HEK293 (cell line): ENCODE results near the gene PIGQ.

Source experiments
- CTCF ChIA-PET: fragments of 350-600 bp; formaldehyde crosslinking; extraction: SDS; loops from one replicate; lab custom pipeline; 2021; ENCODE audit warnings: antibody characterized with exemption; lab: Yijun Ruan, JAX
- POLR2A ChIA-PET: fragments of 300-600 bp; formaldehyde crosslinking; extraction: SDS; loops from one replicate; lab custom pipeline; 2020; ENCODE audit warnings: antibody characterized with exemption, inconsistent platforms; lab: Yijun Ruan, JAX
- H3K27ac ChIP-seq: fragments of 200-500 bp; sonication (Bioruptor generic); 2 replicates; pipeline ENCODE4 v1.5.1; 2014; ENCODE audit warnings: low read depth, low read length, control low read depth, inconsistent platforms; ENCODE audit errors: extremely low read depth
- H3K36me3 ChIP-seq, 2 experiments: fragments of 200-500 bp in 1 of 2; sonication (Bioruptor generic) in 1 of 2; 1 replicate in 1 of 2; 2 replicates in 1 of 2; pipeline ENCODE4 v1.5.1; 2014 to 2017; ENCODE audit warnings: inconsistent platforms in 2 of 2, low read length in 2 of 2; ENCODE audit not compliant: control insufficient read depth in 2 of 2, insufficient read depth in 1 of 2
- H3K4me1 ChIP-seq: fragments of 200-500 bp; sonication (Bioruptor generic); 2 replicates; pipeline ENCODE4 v1.5.1; 2014; ENCODE audit warnings: mild to moderate bottlenecking, low read length, inconsistent platforms; ENCODE audit not compliant: control insufficient read depth, insufficient read depth
- H3K4me3 ChIP-seq: 2 replicates; pipeline ENCODE4 v1.5.1; 2011; ENCODE audit warnings: low read depth, mild to moderate bottlenecking, control low read depth, low read length, moderate library complexity
- H3K9me3 ChIP-seq: fragments of 200-500 bp; sonication (Bioruptor generic); 2 replicates; pipeline ENCODE4 v1.5.1; 2014; ENCODE audit warnings: low read depth, low read length, inconsistent platforms; ENCODE audit not compliant: control insufficient read depth, insufficient read depth
- BCL11A ChIP-seq: fragments of 450-650 bp; formaldehyde crosslinking; IDR thresholded peaks from 2 replicates; pipeline ENCODE4 v1.5.1; 2016; ENCODE audit warnings: low read depth, missing biosample characterization, missing genetic modification characterization
- EGR2 ChIP-seq: fragments of 450-650 bp; formaldehyde crosslinking; IDR thresholded peaks from 2 replicates; pipeline ENCODE4 v1.5.1; 2016; ENCODE audit warnings: low read depth, missing biosample characterization, missing genetic modification characterization
- FEZF1 ChIP-seq: fragments of 450-650 bp; formaldehyde crosslinking; IDR thresholded peaks from 2 replicates; pipeline ENCODE4 v1.5.1; 2016; ENCODE audit warnings: missing biosample characterization, missing genetic modification characterization
- HOXA7 ChIP-seq: sonication (generic); formaldehyde crosslinking; IDR thresholded peaks from 2 replicates; pipeline ENCODE4 v1.8.1; 2022; ENCODE audit warnings: missing genetic modification reagents, borderline replicate concordance
- SCRT1 ChIP-seq: fragments of 450-650 bp; formaldehyde crosslinking; IDR thresholded peaks from 2 replicates; pipeline ENCODE4 v1.5.1; 2016; ENCODE audit warnings: missing biosample characterization, missing genetic modification characterization, borderline replicate concordance
- ZBTB21 ChIP-seq: fragments of 450-650 bp; formaldehyde crosslinking; IDR thresholded peaks from 2 replicates; pipeline ENCODE4 v1.5.1; 2017; ENCODE audit warnings: missing biosample characterization, missing genetic modification characterization
- ZBTB8A ChIP-seq: fragments of 450-650 bp; formaldehyde crosslinking; IDR thresholded peaks from 2 replicates; pipeline ENCODE4 v1.5.1; 2016; ENCODE audit warnings: missing biosample characterization, missing genetic modification characterization
- ZEB2 ChIP-seq: fragments of 450-650 bp; formaldehyde crosslinking; IDR thresholded peaks from 2 replicates; pipeline ENCODE4 v1.5.1; 2016; ENCODE audit warnings: missing biosample characterization, missing genetic modification characterization
- ZFHX2 ChIP-seq: fragments of 450-650 bp; formaldehyde crosslinking; conservative IDR thresholded peaks from 2 replicates; pipeline ENCODE4 v1.5.1; 2016; ENCODE audit warnings: missing biosample characterization, missing genetic modification characterization
- ZNF16 ChIP-seq: fragments of 450-650 bp; formaldehyde crosslinking; IDR thresholded peaks from 2 replicates; pipeline ENCODE4 v1.5.1; 2016; ENCODE audit warnings: low read depth, missing biosample characterization, missing genetic modification characterization
- ZNF24 ChIP-seq: fragments of 450-650 bp; formaldehyde crosslinking; IDR thresholded peaks from 2 replicates; pipeline ENCODE4 v1.5.1; 2016; ENCODE audit warnings: missing biosample characterization, missing genetic modification characterization
- ZNF280C ChIP-seq: fragments of 450-650 bp; formaldehyde crosslinking; IDR thresholded peaks from 2 replicates; pipeline ENCODE4 v1.5.1; 2016; ENCODE audit warnings: missing biosample characterization, missing genetic modification characterization
- ZNF341 ChIP-seq: fragments of 450-650 bp; formaldehyde crosslinking; IDR thresholded peaks from 2 replicates; pipeline ENCODE4; 2016; ENCODE audit warnings: low read depth, missing biosample characterization, missing genetic modification characterization
- ZNF350 ChIP-seq: fragments of 450-650 bp; formaldehyde crosslinking; IDR thresholded peaks from 2 replicates; pipeline ENCODE4 v1.5.0; 2017; ENCODE audit warnings: missing biosample characterization, mild to moderate bottlenecking, missing genetic modification characterization
- ZNF398 ChIP-seq: fragments of 450-650 bp; formaldehyde crosslinking; IDR thresholded peaks from 2 replicates; pipeline ENCODE4 v1.5.1; 2017; ENCODE audit warnings: missing biosample characterization, missing genetic modification characterization
- ZNF426 ChIP-seq: fragments of 450-650 bp; formaldehyde crosslinking; IDR thresholded peaks from 2 replicates; pipeline ENCODE4 v1.5.1; 2017; ENCODE audit warnings: missing biosample characterization, missing genetic modification characterization, mild to moderate bottlenecking, inconsistent platforms, moderate library complexity
- ZNF433 ChIP-seq: fragments of 450-650 bp; formaldehyde crosslinking; IDR thresholded peaks from 2 replicates; pipeline ENCODE4 v1.5.1; 2016; ENCODE audit warnings: missing biosample characterization, missing genetic modification characterization, low read depth
- ZNF544 ChIP-seq: fragments of 450-650 bp; formaldehyde crosslinking; IDR thresholded peaks from 2 replicates; pipeline ENCODE4 v1.5.0; 2017; ENCODE audit warnings: missing biosample characterization, missing genetic modification characterization
- ZNF585B ChIP-seq: fragments of 450-650 bp; formaldehyde crosslinking; IDR thresholded peaks from 2 replicates; pipeline ENCODE4 v1.5.1; 2016; ENCODE audit warnings: missing biosample characterization, missing genetic modification characterization
- ZNF654 ChIP-seq: fragments of 450-650 bp; formaldehyde crosslinking; IDR thresholded peaks from 2 replicates; pipeline ENCODE4 v1.5.1; 2016; ENCODE audit warnings: low read depth, missing biosample characterization, missing genetic modification characterization
- ZNF776 ChIP-seq: fragments of 450-650 bp; formaldehyde crosslinking; IDR thresholded peaks from 2 replicates; pipeline ENCODE4 v1.5.0; 2017; ENCODE audit warnings: missing biosample characterization, missing genetic modification characterization, borderline replicate concordance
- ZNF837 ChIP-seq: fragments of 450-650 bp; formaldehyde crosslinking; IDR thresholded peaks from 2 replicates; pipeline ENCODE4 v1.5.1; 2016; ENCODE audit warnings: missing biosample characterization, missing genetic modification characterization

Gene PIGQ

GRCh38 chr16:609984-610383, 40.2 kb downstream of the PIGQ start:
- POLR2A ChIA-PET, result no interaction called here

GRCh38 chr16:610513-611381, 41.0 kb downstream of the PIGQ start:
- H3K9me3 ChIP-seq, result no peaks in the 10 kb centered on the region
- H3K4me3 ChIP-seq, result no peak overlapping the region
- TF ChIP-seq ZNF426 (tag by site-specific recombination) (no peak), ZNF654 (tag by site-specific recombination) (peak; percentile 36; the same call in 1 of the 2 replicates), ZNF341 (peak; percentile 16; the same call in 1 of the 2 replicates), ZNF837 (tag by site-specific recombination) (no peak)
- H3K36me3 ChIP-seq, result peaks cover 0 to 3% of the 10 kb centered on the region in 2 experiments; a peak in 1 of 3 replicates
- H3K4me1 ChIP-seq, result no peaks in the 10 kb centered on the region
- CTCF ChIA-PET, result interaction anchor here (0.7 to 2.0 kb wide), 3 partner anchors 10 to 515 kb away, joined by 4 to 8 read pairs (median 4); no protein-coding TSS in a partner anchor
- no peak overlapping the region for H3K27ac ChIP-seq
- POLR2A ChIA-PET, result no interaction called here

More at GRCh38 chr16:609984-610383, 40.2 kb downstream of the PIGQ start:
- Histone ChIP-seq H3K4me3 (no peak overlapping the region), H3K27ac (no peak overlapping the region), H3K36me3 (peaks cover 0 to 3% of the 10 kb centered on the region in 2 experiments; a peak in 1 of 3 replicates), H3K9me3 (no peaks in the 10 kb centered on the region), H3K4me1 (no peaks in the 10 kb centered on the region)
- CTCF ChIA-PET, result interaction anchor here (0.9 to 2.0 kb wide), 3 partner anchors 9 to 33 kb away, joined by 4 to 8 read pairs (median 4); no protein-coding TSS in a partner anchor
- no peak for TF ChIP-seq ZNF585B (tag by site-specific recombination)

DNA sequence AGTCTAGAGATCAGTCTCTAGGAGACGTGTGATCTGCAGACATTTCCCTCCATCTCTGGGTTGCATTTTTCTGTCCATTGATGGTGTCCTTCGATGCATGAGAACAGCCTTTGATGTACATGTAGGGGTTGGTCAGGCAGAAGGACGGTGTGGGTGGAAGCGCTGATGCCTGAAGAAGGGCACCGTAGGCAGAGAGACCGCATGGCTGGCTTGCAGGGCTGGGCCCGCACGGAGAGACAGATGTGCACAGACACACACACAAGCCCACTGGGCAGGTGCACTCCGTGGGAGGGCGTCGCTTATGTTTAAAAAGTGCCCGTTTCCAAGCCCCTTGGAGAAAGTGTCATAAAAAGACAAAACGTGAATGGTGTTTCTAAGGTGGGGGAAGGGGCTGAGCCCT, 45.4 kb downstream of the PIGQ start:
- peaks cover 0 to 3% of the 10 kb centered on the region in 2 experiments; a peak in 1 of 3 replicates for H3K36me3 ChIP-seq
- CTCF ChIA-PET, result no interaction called here
- POLR2A ChIA-PET, result no interaction called here
- H3K4me3 ChIP-seq, result no peak overlapping the region
- no peak for TF ChIP-seq ZNF16 (tag by site-specific recombination)
- TF ChIP-seq BCL11A (tag by site-specific recombination), result no peak
- TF ChIP-seq HOXA7 (CRISPR knock-in tag), result no peak
- TF ChIP-seq ZBTB8A, result no peak
- peak; percentile 51 for TF ChIP-seq ZFHX2 (tag by site-specific recombination)
- TF ChIP-seq ZEB2 (tag by site-specific recombination), result no peak
- TF ChIP-seq EGR2 (tag by site-specific recombination), result peak; percentile 70; the same call in 1 of the 2 replicates
- TF ChIP-seq ZNF654 (tag by site-specific recombination), result no peak
- H3K9me3 ChIP-seq, result no peaks in the 10 kb centered on the region
- no peaks in the 10 kb centered on the region for H3K4me1 ChIP-seq
- H3K27ac ChIP-seq, result no peak overlapping the region

DNA sequence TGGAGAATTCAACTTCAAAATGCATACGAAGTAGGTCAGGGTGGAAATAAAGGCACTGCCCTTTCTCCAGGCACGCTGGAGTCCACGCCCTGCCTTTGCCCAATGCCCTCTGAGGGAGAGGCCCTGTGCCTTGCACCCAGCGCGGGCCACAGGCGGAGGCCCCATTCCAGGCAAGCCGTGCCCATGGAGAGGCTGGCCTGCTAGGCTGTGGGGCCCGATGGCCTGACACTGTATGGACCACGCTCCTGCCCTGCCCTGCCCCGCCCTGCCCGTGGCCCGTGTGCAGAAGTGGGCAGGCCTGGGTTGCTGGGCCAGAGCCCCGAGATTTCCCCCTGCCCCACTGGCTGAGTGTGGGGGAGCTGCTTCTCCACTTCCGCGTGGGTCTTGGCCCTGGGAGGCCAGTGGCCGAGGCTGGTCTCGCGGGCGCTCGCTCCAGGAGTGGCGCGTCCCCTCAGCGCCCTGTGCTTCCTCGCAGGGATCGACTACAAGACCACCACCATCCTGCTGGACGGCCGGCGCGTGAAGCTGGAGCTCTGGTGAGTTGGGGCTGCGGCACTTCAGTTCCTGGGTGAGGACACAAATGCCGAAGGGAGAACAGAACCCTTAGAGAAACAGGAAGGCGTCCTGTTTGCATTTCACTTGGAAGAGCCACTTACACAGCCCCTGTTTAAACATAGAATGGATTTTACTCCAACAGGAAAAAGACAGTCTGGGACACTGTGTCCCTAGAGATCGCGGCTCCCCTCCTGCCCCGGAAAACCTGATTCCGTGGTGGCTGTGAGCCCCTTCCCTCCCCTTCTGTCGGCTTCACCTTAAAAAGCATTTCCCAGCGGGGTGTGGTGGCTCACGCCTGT, 47.2 kb downstream of the PIGQ start:
- Histone ChIP-seq H3K9me3 (no peaks in the 10 kb centered on the region), H3K36me3 (peaks cover 0 to 3% of the 10 kb centered on the region in 2 experiments; a peak in 1 of 3 replicates), H3K4me3 (no peak overlapping the region), H3K4me1 (no peaks in the 10 kb centered on the region; the same call in 1 of the 2 replicates), H3K27ac (no peak overlapping the region)
- ChIA-PET POLR2A (no interaction called here), CTCF (interaction anchor here (0.7 kb wide), 1 partner anchor 15 kb away, joined by 3 read pairs; no protein-coding TSS in a partner anchor)
- TF ChIP-seq ZNF433 (no peak), ZBTB21 (tag by site-specific recombination) (no peak), ZNF280C (tag by site-specific recombination) (no peak), ZNF350 (no peak), ZNF776 (tag by site-specific recombination) (no peak), ZNF544 (tag by site-specific recombination) (no peak), ZNF398 (no peak), FEZF1 (no peak), SCRT1 (tag by site-specific recombination) (no peak), HOXA7 (CRISPR knock-in tag) (no peak), ZNF24 (tag by site-specific recombination) (no peak)
